Retina (tissue), 1 donor: ENCODE results near the gene KRTAP3-2.

ENCODE experiments used
- DNase-seq: peaks from one replicate; pipeline ENCODE4 v3.0.0-alpha.2; 2016

KRTAP3-2 gene

DNA sequence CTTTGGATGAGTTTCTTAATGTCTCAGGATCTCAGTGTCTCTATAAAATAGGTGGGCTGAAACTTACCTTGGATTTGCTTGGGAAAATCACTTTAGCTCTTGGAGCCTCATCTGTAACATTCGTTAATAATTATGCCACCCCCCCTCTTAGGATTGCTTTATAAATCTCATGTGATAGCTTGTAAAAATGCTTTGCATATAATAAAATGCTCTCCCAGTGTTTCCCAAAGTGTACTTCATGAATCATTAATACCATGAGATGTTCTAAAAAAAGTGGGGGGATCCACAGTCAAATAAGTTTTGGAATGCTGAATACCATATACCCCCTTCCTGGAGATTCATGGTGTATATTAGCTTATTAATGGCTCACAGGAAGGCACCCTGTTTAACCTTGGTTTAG, 38.1 kb downstream of the KRTAP3-2 start:
- no peak for DNase-seq

DNA sequence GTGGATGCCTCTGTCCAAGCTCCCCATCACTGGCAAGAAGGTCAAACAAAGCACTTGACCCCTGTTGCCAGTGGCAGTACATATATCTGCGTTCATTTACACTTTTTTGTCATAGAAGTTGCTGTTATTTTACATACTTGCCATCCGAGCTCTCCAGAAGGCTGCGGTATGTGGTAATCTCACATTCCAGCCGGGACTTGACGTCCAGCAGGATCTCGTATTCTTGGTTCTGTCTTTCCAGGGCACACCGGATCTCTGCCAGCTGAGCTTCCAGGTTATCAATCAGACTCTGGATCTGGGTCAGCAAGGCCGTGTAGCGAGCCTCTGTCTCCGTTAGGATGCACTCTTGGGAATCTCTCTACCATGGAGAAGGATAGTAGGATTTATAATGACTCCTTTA, 39.6 kb downstream of the KRTAP3-2 start:
- DNase-seq = no peak

DNA sequence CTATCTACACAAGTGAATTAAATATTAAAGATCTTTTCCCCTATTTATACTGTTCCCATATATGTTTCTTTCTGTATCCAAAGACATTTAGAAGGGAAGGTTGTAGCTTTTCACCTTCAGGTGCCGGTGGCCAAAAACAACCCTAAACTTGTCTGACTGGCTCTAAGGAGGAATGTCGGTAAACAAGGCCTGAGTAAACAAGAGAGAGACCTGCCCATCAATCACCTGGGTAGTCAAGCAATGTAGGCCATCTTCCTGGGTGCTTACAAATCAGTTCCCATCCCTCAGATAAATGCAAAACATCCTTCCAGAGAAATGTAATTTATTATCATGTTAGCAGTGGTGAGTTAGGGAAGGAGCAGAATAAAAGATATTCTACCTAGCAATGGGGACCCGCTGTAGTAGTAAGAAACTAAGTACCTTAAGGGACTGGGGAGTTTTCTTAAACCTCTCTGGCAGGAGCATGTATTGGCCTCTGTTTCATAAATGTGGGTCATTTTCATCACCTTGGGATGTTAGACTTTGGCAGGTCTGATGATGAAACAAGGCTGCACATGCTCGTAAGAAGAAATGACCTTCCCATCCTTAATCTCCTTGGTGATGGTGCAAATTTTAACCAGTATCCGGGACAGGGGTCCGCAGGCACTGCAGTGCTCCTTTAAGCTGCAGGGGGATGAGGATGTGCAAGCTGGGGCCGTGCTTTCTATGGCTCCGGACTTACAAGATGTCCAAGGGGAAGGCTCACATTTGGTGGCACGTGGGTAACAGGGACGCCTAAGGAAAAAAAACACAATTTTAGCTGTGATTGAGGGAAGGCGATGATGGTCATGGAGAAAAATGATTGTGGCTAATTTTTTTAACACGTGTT, 41.4 kb downstream of the KRTAP3-2 start:
- no peak for DNase-seq

DNA sequence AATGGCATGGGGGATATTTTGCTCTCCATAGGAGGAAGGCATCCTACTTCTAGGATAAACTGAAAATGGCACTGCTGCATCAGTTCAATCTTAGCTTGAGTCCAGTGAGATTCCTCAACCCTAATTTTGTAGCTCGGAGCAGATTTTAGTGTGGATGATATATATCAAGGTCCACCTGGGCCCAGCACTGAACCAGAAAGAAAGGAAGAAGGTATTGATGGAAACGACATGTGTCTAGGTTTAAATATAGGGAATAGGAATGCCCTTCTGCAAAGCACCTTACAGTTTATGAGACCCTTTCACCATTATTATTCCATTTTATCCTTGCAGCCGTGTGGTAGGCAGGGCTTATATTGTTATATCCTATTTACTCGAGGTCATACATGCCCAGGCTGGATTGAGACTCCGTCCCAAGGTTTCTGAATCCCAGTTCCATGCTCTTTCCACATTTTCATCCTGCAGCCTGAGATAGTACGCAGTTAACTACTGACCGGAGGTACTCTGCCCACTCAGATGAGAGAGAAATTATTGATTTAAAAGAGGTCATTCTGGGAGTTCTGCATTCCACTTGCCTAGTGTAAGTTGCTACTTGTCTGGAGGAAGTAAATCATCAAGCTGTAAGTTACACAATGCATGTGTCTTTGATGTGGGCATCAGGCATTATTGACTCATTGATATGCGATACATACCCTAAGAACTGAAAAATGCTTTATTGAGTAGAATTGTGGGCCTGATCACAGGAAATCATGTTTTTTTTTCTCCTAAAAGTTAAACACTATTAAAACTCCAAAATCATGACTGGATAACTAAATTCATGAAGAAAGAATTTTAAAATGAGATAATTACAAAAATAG, 43.1 kb downstream of the KRTAP3-2 start:
- no peak for DNase-seq

DNA sequence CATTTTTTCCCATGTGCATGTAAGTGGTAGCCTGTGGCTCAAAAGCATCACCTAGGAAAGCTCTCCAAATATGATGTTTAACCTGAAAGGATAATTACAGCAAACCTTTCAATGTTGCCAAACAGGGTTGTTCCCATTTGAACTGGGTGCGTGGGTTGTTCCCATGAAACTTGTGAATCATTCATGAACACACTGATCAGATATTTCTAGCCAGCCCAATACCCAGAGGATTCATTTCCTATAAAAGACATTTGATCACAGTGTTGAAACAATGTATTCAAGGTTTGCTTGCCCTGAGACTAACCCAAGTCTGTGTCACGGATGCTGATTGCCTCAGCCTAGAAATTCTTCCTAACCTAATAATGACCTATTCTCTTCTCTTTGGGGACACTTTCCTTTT, 45.8 kb downstream of the KRTAP3-2 start:
- DNase-seq = no peak

DNA sequence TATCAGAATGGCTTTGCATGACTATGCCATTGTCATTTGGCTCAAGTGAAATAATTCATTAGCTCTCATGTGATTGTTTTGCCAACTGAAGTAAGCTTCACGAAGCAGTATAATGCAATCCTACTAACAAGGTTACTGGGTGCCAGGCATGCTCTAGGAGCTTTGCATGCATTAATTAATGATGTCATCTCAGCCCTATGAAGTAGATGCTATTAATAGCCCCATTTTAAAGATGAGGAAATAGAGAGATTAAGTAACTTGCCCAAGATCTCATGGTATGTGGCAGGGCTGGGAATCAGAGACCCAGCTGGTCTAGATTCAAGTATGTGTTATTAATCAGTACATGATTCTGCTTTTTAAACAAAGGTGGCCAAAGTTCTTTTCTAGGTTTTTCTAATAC, 47.0 kb downstream of the KRTAP3-2 start:
- no peak for DNase-seq

DNA sequence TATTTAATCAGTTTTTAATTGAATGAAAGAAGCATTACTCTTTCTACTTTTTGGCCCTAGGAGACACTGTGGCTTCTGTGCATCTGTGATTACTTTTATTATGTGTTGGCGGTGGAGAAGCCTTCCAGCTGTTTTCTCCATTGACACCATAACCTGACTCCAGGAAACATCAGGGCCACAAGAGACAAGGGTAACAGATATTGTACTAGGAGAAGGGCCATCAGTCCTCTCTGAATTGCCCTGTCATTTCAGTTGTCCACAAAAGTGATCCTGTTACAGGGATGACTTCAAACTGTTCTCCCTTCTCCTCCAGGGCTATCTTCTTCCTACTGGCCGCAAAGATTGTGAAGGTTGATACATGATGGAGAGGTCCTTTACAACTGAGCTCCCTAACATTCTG, 47.6 kb downstream of the KRTAP3-2 start:
- DNase-seq = no peak

DNA sequence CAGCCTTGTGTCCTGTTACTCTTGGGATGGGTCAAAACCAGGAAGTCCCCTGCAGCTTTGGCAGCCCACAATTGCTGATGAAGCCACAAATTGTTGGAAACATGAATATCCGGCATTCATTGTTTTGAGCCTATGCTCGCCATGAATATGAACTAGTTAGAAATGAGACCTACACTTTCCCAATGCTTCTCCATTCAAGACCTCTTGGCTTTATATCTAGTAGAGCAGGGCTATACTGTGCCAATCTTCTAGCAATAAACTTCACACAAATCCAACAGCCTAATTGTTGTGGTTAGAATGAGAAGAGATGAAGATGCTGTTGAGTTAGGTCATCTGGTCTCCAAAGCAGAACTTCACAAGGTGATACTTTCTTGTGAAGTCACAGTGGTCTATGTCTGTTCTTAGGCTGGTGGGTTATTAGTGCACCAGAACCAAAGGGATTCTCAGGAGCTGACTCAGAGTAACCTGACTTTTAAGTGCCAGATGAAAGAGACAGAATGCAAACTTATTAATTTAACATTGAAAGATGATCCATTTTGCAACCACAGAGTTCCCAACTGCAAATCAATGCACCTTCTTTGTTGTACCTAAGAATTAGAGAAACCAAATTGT, 48.6 kb downstream of the KRTAP3-2 start:
- DNase-seq = no peak

DNA sequence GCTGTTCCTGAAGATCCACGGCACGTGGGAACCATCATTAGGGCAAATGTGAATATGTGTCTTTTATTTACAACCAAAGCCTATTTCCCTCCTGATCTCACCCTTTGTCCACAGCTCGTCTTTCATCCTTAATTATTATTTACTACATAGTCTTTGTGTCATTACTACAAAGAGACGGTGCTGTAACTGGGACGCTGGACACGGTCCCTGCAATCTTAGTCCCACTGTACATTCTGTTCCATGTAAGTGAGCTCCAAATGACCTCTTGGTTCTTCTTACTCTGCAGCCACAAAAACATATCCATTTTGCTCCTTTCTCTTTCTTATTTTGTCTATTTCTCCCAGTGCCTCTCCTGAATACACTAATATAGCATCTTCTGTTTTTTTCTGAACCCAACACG, 49.5 kb downstream of the KRTAP3-2 start:
- no peak for DNase-seq

DNA sequence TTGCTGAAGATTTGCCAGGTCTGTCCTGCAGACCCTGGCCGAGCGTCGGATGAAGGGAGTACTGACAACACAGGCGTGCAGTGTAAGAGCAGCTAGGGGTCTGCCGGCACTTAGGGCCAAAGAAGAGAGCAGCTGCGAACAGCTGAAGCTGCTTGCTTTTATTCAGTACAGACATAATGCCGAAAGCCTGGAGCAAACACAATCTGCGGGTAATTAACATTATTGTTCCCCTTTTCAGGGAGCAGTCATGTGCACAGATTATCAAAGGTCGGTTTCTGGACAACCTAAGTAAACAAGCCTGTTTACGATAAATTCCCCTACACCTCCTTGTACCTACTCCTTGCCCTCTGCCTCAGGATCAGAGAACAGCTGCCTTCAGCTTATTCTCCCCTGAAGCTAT, 50.3 kb downstream of the KRTAP3-2 start:
- DNase-seq = peak; percentile 72
